ENCODE results near the gene PLEKHM3.

PLEKHM3 gene

DNA sequence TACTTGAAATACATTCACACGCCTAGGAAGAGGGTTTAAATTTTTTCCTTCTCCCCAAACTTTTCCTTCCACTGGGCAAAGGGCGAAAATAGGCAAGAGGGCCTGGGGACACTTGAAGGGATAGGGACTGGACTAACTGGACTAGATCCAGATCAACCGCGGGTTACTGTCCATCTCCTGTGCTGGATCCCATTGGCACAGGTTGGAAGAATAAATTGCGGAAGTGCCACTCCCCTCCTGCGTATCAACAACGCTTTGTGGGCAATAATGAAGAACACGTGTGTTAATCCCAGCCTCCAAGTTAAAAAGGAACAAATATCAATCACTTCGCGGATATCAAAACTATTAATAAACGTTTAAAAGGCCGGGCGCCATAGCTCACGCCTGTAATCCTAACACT, 253.9 kb downstream of the PLEKHM3 start:
- TF ChIP-seq, protein P1, sequence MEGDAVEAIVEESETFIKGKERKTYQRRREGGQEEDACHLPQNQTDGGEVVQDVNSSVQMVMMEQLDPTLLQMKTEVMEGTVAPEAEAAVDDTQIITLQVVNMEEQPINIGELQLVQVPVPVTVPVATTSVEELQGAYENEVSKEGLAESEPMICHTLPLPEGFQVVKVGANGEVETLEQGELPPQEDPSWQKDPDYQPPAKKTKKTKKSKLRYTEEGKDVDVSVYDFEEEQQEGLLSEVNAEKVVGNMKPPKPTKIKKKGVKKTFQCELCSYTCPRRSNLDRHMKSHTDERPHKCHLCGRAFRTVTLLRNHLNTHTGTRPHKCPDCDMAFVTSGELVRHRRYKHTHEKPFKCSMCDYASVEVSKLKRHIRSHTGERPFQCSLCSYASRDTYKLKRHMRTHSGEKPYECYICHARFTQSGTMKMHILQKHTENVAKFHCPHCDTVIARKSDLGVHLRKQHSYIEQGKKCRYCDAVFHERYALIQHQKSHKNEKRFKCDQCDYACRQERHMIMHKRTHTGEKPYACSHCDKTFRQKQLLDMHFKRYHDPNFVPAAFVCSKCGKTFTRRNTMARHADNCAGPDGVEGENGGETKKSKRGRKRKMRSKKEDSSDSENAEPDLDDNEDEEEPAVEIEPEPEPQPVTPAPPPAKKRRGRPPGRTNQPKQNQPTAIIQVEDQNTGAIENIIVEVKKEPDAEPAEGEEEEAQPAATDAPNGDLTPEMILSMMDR (conservative IDR thresholded peaks at IDR 0.05; ENCODE audit: control insufficient read depth, insufficient read depth, low read depth, low read length), result no peak
- DNase-seq (ENCODE audit: low read depth), result no peak
- no peak overlapping the region for H3K4me3 ChIP-seq (ENCODE audit: control insufficient read depth, low read depth, low read length)
